Activated T-cell treated with anti-CD3 and anti-CD28 coated beads, Interleukin-2, amount 50 U/mL, for 48 hours (primary cell): ENCODE measurements around the gene SQOR.

Source experiments
- DNase-seq, 2 experiments: peaks; one replicate each; pipeline ENCODE4 v3.0.0-alpha.2; 2020

Gene SQOR

DNA sequence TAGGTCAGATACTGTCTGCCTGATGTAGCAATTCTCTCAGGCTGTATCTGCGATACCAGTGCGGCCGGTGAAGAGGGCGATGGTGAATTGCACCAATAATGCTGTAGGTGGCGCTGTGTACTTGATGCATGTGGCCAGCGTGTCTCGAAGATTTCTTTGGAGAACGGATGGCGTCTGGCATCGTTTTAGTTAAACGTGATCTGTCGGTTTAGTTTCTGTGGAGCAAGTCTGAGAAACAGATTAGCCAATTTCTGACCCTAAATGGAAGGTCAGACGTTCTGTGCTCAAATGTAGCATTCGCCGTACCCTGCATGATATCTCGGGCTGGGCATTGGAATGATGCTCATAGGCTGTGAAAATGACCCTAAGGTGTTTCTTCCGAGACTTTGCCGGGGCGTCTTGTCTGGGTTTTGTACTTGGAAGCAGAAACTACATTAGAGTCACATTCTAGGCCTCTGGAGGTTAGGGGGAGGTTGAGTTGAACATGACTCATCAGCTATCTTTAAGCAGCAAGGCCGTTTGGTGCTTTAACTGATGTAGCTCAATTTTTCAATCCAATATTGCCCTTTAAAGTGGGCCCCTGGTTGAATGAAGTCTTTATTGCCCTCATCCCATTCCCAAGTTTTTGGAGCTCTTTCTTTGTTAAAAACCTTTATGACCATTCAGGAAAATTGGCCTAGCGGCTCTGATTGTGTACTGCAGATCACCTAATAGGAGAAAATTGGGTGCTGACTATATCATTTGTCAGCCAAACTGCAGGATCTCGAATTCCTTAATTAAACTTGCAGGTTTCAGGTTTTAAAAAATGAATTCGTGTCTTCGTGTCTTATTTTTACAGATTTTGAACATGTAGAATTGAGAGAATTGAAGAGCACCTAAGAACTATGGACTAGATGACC lies 80.0 kb downstream of the SQOR start:
- DNase-seq, result peak; percentile 72

DNA sequence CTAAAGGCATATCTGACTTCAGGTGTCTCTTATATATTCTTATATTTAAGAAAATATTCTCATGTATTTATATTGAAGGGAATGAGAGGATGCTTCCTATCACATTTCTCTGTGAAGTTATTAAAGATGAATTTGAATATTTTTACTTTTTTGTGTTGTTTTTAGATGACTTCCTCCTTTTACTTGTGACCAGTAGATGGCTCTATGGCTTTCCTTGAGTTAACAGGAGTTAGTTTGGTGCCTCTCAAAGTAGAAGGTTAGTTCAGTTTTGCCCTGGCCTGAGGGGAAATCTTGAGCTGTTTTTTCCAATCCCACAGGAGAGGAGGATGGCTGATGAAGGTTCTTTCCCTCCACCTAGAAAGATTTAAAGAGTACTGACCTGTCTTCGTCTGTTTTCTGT lies 80.7 kb downstream of the SQOR start:
- DNase-seq, result no peak

DNA sequence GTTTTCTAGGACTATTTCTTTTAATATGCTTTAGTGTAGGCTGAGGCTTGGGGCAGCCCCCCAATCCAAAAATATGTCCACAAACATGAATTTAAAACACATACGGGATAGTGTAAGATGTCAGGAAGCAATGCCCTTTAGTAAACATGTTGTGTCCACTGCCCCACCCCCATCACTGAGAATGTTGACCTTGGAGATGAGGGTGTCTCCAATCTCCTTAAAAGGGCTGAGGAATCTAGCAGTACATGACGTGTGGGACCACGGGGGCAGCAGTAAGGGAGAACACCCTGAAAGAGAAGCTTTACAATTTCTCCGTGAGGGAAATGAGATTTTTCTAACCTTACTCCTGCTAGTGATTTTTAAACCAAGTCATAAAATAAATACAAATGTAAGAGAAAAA lies 84.7 kb downstream of the SQOR start:
- DNase-seq, result no peak

DNA sequence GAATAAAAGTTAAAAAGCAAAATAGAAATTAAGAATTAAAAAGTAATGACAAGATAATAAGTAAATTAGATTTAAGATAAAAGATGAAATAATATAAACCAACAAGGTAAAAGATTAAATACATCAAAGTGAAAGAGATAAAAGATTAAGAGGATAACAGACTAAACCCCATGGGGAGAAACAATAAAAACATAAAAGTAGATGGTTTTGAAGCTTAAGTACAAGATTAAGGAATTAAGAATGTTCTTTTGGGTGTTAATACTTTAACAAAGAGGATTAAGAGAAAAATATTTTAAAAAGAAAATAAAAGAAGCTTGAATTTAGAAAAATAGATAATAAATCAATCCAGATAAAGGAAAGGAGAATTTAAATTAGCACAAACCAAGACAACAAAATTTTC lies 85.4 kb downstream of the SQOR start:
- DNase-seq, result no peak

DNA sequence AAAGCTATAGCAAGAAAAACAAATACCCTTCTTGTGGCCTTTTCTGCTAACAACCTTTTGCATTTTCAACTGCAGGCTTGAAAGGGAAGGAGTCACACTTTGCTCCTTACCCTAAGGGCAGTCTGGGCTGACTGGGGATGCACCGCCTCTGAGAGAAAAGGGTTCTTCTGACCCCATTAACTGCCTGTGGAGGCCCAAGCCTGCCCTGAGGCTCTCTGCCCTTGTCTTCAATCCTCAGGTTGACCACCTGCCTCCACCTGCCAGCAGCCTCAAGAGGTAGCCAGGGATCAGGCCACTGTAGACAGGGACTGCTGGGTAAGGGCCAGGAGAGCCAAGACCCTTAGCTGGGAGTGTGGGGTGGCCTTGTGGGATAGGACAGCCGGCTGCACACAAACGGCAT lies 93.8 kb downstream of the SQOR start:
- DNase-seq, result no peak

GRCh38 chr15:45729141-45729540 lies 94.3 kb downstream of the SQOR start:
- no peak for DNase-seq

DNA sequence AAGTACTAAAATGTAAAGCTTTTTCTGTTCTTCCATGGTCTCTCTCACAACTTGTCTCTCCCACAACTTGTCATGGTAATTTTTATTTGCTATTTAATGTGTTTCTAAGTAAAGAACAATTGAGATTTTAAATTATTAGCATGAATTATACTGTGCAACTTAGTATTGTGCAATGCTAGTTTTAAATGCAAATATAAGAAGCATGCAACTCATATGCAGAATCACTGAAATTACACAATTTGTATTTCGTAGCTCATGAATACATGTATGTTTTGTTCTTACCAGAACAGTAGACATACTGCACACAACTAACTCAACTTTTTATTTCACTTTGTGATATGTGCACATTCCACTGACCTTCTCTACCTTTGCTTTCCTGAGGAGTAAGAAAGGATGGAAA lies 96.5 kb downstream of the SQOR start:
- no peak for DNase-seq

- DNase-seq, result no peak
These were observed 97.8 kb downstream of the SQOR start for GRCh38 chr15:45732662-45733061.

GRCh38 chr15:45734260-45734711 lies 99.5 kb downstream of the SQOR start:
- DNase-seq, result no peak
